OCI-LY7 (cell line): ENCODE measurements around the gene TRMT1. TPM values are rescaled to one million over a fixed set of nuclear protein-coding genes. Genes with fewer than 3 reads are reported as not detected.

Experiments
- BruUV-seq: library from RNA; stranded (reverse); fragments of 400-500 nt; replicated peaks from 2 replicates; lab custom pipeline; 2021; lab: Mats Ljungman, UMichigan
- CTCF ChIA-PET: fragments of 300-600 bp; sonication (Branson Sonifier 250); formaldehyde crosslinking; loops from one replicate; lab custom pipeline; 2022; ENCODE audit warnings: antibody characterized with exemption; ENCODE audit not compliant: unreplicated experiment; lab: Charles Lee
- POLR2A ChIA-PET: fragments of 300-600 bp; sonication (Branson Sonifier 250); formaldehyde crosslinking; loops from one replicate; lab custom pipeline; 2022; ENCODE audit warnings: antibody characterized with exemption; lab: Charles Lee
- DNase-seq: peaks from one replicate; pipeline ENCODE4 v3.0.0-alpha.2; 2015; ENCODE audit warnings: low spot score
- H2AFZ ChIP-seq: fragments of 200-600 bp; sonication (generic), shearing (Covaris generic); 2 replicates; pipeline ENCODE4 v1.6.1; 2014; ENCODE audit warnings: mild to moderate bottlenecking, antibody characterized with exemption, low read length, moderate library complexity
- H3K27ac ChIP-seq: fragments of 200-600 bp; sonication (generic); 2 replicates; pipeline ENCODE4 v1.5.1; 2014; ENCODE audit warnings: mixed run types, low read depth, mild to moderate bottlenecking, moderate library complexity, low read length, inconsistent platforms; ENCODE audit not compliant: poor library complexity, severe bottlenecking
- H3K36me3 ChIP-seq: fragments of 200-600 bp; sonication (generic); 2 replicates; pipeline ENCODE4 v1.6.1; 2014; ENCODE audit warnings: mild to moderate bottlenecking, antibody characterized with exemption, low read length, moderate library complexity, mixed read lengths; ENCODE audit not compliant: insufficient read depth
- H3K4me1 ChIP-seq: fragments of 200-600 bp; sonication (generic); 2 replicates; pipeline ENCODE4 v1.5.1; 2014; ENCODE audit warnings: mild to moderate bottlenecking, low read length; ENCODE audit not compliant: insufficient read depth, poor library complexity, severe bottlenecking
- H3K4me2 ChIP-seq: fragments of 200-600 bp; sonication (generic); 2 replicates; pipeline ENCODE4 v1.6.1; 2014; ENCODE audit warnings: mild to moderate bottlenecking, low read length
- H3K4me3 ChIP-seq: fragments of 200-600 bp; sonication (generic); 2 replicates; pipeline ENCODE4 v1.5.1; 2014; ENCODE audit warnings: mild to moderate bottlenecking, low read depth, low read length; ENCODE audit not compliant: poor library complexity, severe bottlenecking
- H3K79me2 ChIP-seq: fragments of 200-600 bp; sonication (generic); 2 replicates; pipeline ENCODE4 v1.6.1; 2016; ENCODE audit warnings: low read depth, mild to moderate bottlenecking, low read length, moderate library complexity, mixed read lengths; ENCODE audit not compliant: insufficient read depth
- H3K9me2 ChIP-seq: fragments of 200-600 bp; sonication (generic); 2 replicates; pipeline ENCODE4 v1.6.1; 2016; ENCODE audit warnings: mild to moderate bottlenecking, low read length, mixed read lengths; ENCODE audit not compliant: insufficient read depth
- H3K9me3 ChIP-seq: fragments of 200-600 bp; sonication (generic); 2 replicates; pipeline ENCODE4 v1.6.1; 2014; ENCODE audit warnings: mild to moderate bottlenecking, mixed run types, low read length, mixed read lengths
- H4K20me1 ChIP-seq: fragments of 200-600 bp; sonication (generic); 2 replicates; pipeline ENCODE4 v1.6.1; 2014; ENCODE audit warnings: mild to moderate bottlenecking, antibody characterized with exemption, low read length, moderate library complexity, mixed read lengths; ENCODE audit not compliant: insufficient read depth
- CTCF ChIP-seq: fragments of 200-600 bp; sonication (generic); conservative IDR thresholded peaks from 2 replicates; pipeline ENCODE4 v1.5.1; 2014; ENCODE audit warnings: mild to moderate bottlenecking, antibody characterized with exemption, low read length, moderate library complexity, mixed read lengths
- EZH2phosphoT487 ChIP-seq: fragments of 200-600 bp; sonication (generic); IDR thresholded peaks from 2 replicates; pipeline ENCODE4 v1.6.1; 2018; ENCODE audit warnings: low read depth, borderline replicate concordance, mild to moderate bottlenecking, mixed run types, antibody characterized with exemption, low read length, moderate library complexity, mixed read lengths
- intact Hi-C: fragments of 100-400 bp; cut with micrococcal nuclease; formaldehyde crosslinking; loops from one replicate; pipeline ENCODE4 v1.10.0; 2022; ENCODE audit not compliant: unreplicated experiment
- total RNA-seq, 2 experiments: library from RNA; depleted of rRNA in 1 of 2; stranded (reverse); fragments of >200 nt in 1 of 2; shearing (Covaris generic) in 1 of 2; gene quantifications; 2 replicates each; pipeline ENCODE4 v1.2.3, GENCODE V29; 2014 to 2022

Gene TRMT1
- total RNA-seq, 2 experiments from 2014 or later, result 50.4 to 56.8 TPM

GRCh38 chr19:13101590-13102415, 14.7 kb downstream of the TRMT1 start:
- ChIA-PET CTCF (no interaction called here), POLR2A (no interaction called here)
- no peak overlapping the region; the same call in 1 of the 2 replicates for H2AFZ ChIP-seq
- TF ChIP-seq EZH2phosphoT487 (no peak), CTCF (peak; percentile 32)
- peaks cover 24% of the 10 kb centered on the region for H3K36me3 ChIP-seq
- H3K4me2 ChIP-seq, result peak overlapping the region; percentile 85
- H3K9me2 ChIP-seq, result no peaks in the 10 kb centered on the region
- no peaks in the 10 kb centered on the region for H3K9me3 ChIP-seq
- intact Hi-C loops, result loop anchor here (1.0 kb wide), 1 partner anchor 14 kb away; the partner anchor contains the start of gene TRMT1
- H3K79me2 ChIP-seq, result peaks cover 17% of the 10 kb centered on the region
- DNase-seq, result no peak
- peak overlapping the region; percentile 83 for H3K4me3 ChIP-seq
- peaks cover 79% of the 10 kb centered on the region for H3K4me1 ChIP-seq
- H3K27ac ChIP-seq, result peak overlapping the region; percentile 96
- BruUV-seq, result no TSS peak
- no peaks in the 10 kb centered on the region for H4K20me1 ChIP-seq

- peaks cover 24% of the 10 kb centered on the region for H3K36me3 ChIP-seq
- H3K4me2 ChIP-seq, result peak overlapping the region; percentile 85
- peak; percentile 37 for DNase-seq
- no peaks in the 10 kb centered on the region for H3K9me3 ChIP-seq
- no peak overlapping the region for H2AFZ ChIP-seq
- H3K4me3 ChIP-seq, result peak overlapping the region; percentile 83
- BruUV-seq, result no TSS peak
- ChIA-PET CTCF (interaction anchor here (0.6 kb wide), 2 partner anchors 10 to 51 kb away, joined by 3 to 11 read pairs; no protein-coding TSS in a partner anchor), POLR2A (interaction anchor here (0.6 to 1.1 kb wide), 3 partner anchors 62 to 1282 kb away, joined by 3 to 5 read pairs (median 4); no protein-coding TSS in a partner anchor)
- peaks cover 81% of the 10 kb centered on the region for H3K4me1 ChIP-seq
- no peaks in the 10 kb centered on the region for H3K9me2 ChIP-seq
- TF ChIP-seq EZH2phosphoT487 (no peak), CTCF (peak; percentile 86)
- no peaks in the 10 kb centered on the region for H4K20me1 ChIP-seq
- peaks cover 17% of the 10 kb centered on the region for H3K79me2 ChIP-seq
- peak overlapping the region; percentile 96 for H3K27ac ChIP-seq
- intact Hi-C loops, result no loop called here
Measured at GRCh38 chr19:13100841-13101589, 15.5 kb downstream of the TRMT1 start.
